Activated B cell treated with CpG ODN at 0.5 μM for 24 hours (primary cell): ENCODE data around the gene KLHDC8A. TPM values are rescaled to one million over a fixed set of nuclear protein-coding genes. Genes with fewer than 3 reads are reported as not detected.

ENCODE experiments used
- ATAC-seq: fragments of 200-7000 bp; cut with Tn5 transposase; one replicate; pipeline ENCODE4 v1.10.0; 2021; ENCODE audit warnings: low read depth, mild to moderate bottlenecking, moderate library complexity
- CTCF ChIA-PET: fragments of 350-600 bp; sonication (Branson Sonifier 250); formaldehyde crosslinking; loops from one replicate; lab custom pipeline; 2021; ENCODE audit warnings: antibody characterized with exemption; lab: Charles Lee
- POLR2A ChIA-PET: fragments of 350-600 bp; sonication (Branson Sonifier 250); formaldehyde crosslinking; loops from one replicate; lab custom pipeline; 2021; ENCODE audit warnings: antibody characterized with exemption; lab: Charles Lee
- DNase-seq: peaks from one replicate; pipeline ENCODE4 v3.0.0; 2022
- H3K27ac Mint-ChIP-seq: one replicate; pipeline ENCODE4 v1.8.0; 2020; ENCODE audit warnings: mixed read lengths
- H3K27me3 Mint-ChIP-seq: one replicate; pipeline ENCODE4 v1.8.0; 2021; ENCODE audit warnings: mixed read lengths
- H3K36me3 Mint-ChIP-seq: one replicate; pipeline ENCODE4 v1.8.0; 2021; ENCODE audit warnings: low read depth, mixed read lengths
- H3K4me1 Mint-ChIP-seq: one replicate; pipeline ENCODE4 v1.8.0; 2021; ENCODE audit warnings: mixed read lengths
- H3K4me3 Mint-ChIP-seq: one replicate; pipeline ENCODE4 v1.8.0; 2020; ENCODE audit warnings: mild to moderate bottlenecking, mixed read lengths
- H3K9me3 Mint-ChIP-seq: one replicate; pipeline ENCODE4 v1.8.0; 2020; ENCODE audit warnings: mixed read lengths
- intact Hi-C: fragments of 100-400 bp; cut with micrococcal nuclease; formaldehyde crosslinking; loops from one replicate; pipeline ENCODE4 v1.15.1; 2024
- total RNA-seq: library from RNA; stranded (reverse); gene quantifications from 2 replicates; pipeline ENCODE4 v1.2.3, GENCODE V29; 2022
- TF ChIP-seq, protein P1 (sequence below): fragments of 200-600 bp; IDR thresholded peaks from one replicate; pipeline ENCODE4 v1.8.0; 2022; ENCODE audit warnings: antibody characterized with exemption, mild to moderate bottlenecking

KLHDC8A gene
- total RNA-seq, 1 donor from 2014 or later = 0.07 TPM

DNA sequence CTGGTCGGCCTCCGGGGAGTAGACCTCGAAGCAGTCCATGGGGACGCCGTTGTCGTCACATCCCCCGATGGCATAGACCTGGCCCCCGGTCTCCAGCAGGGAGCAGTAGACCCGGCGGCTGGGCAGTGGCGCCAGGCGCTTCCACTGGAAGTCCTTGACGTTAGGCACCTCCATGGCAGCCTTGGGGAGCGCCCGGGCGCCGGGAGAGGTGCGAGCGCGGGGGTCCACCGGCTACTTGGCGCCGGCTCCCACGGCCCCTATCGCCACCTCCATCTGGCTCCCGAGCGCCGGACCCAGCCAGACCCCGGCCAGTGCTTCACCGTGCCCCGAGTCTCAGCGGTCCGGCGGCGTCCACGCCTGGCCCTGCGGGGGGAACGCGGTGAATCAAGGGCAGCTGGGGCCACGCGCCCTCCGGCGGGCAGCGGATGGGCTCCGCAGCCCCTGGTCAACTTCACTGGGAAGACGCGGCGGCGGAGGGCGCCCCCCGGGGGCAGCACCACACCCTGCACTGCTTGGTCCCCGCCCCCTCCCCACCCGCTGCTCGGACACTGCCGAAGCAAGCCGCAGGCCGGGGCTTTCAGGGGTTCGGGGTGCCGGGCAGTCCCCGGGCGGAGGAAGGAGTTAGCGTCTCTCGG lies 13.2 kb downstream of the KLHDC8A start:
- DNase-seq = no peak
- peak overlapping the region; percentile 74 for H3K4me3 Mint-ChIP-seq
- POLR2A ChIA-PET = no interaction called here

DNA sequence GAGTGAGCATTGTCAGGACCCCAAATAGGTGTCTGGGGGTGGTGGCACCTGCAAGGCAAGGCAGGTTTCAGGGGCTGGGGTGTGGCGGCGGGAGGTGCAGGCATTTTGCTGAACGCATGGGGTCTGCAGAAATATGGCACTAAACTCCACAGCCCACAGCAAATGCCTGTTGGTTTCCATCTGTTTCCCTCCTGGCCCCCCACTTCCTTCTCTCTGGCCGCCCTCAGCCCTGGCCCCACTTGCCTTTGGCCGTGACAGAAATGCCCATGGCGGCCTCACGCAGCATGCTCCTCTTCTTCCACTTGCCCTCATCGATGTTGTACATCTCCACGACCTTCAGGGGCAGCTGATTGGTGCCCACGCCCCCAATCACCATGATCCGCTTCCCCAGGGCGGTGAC lies 13.7 kb downstream of the KLHDC8A start:
- peaks cover 29% of the 10 kb centered on the region for H3K4me1 Mint-ChIP-seq
- H3K27me3 Mint-ChIP-seq = peaks cover 11% of the 10 kb centered on the region
- DNase-seq = no peak
- H3K36me3 Mint-ChIP-seq = no peaks in the 10 kb centered on the region
- no peaks in the 10 kb centered on the region for H3K9me3 Mint-ChIP-seq
- ChIA-PET POLR2A (no interaction called here), CTCF (interaction anchor here (2.1 to 3.1 kb wide), 2 partner anchors 69 to 181 kb away, joined by 6 to 10 read pairs; no protein-coding TSS in a partner anchor)
- intact Hi-C loops = loop anchor here (2.0 kb wide), 1 partner anchor 146 kb away; no protein-coding TSS in a partner anchor
- no peak overlapping the region for H3K27ac Mint-ChIP-seq
- H3K4me3 Mint-ChIP-seq = peak overlapping the region; percentile 3
- TF ChIP-seq, protein P1, sequence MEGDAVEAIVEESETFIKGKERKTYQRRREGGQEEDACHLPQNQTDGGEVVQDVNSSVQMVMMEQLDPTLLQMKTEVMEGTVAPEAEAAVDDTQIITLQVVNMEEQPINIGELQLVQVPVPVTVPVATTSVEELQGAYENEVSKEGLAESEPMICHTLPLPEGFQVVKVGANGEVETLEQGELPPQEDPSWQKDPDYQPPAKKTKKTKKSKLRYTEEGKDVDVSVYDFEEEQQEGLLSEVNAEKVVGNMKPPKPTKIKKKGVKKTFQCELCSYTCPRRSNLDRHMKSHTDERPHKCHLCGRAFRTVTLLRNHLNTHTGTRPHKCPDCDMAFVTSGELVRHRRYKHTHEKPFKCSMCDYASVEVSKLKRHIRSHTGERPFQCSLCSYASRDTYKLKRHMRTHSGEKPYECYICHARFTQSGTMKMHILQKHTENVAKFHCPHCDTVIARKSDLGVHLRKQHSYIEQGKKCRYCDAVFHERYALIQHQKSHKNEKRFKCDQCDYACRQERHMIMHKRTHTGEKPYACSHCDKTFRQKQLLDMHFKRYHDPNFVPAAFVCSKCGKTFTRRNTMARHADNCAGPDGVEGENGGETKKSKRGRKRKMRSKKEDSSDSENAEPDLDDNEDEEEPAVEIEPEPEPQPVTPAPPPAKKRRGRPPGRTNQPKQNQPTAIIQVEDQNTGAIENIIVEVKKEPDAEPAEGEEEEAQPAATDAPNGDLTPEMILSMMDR = no peak
- ATAC-seq = no peak

More for the DNA sequence above, 13.2 kb downstream of the KLHDC8A start:
- CTCF ChIA-PET = interaction anchor here (1.0 to 3.1 kb wide), 3 partner anchors 10 to 181 kb away, joined by 4 to 10 read pairs (median 6); no protein-coding TSS in a partner anchor
- TF ChIP-seq, protein P1 = no peak
- Mint-ChIP-seq H3K27me3 (peaks cover 11% of the 10 kb centered on the region), H3K36me3 (no peaks in the 10 kb centered on the region), H3K9me3 (no peaks in the 10 kb centered on the region), H3K4me1 (peaks cover 34% of the 10 kb centered on the region), H3K27ac (no peak overlapping the region)
- ATAC-seq = peak; percentile 20
- intact Hi-C loops = loop anchor here (2.0 kb wide), 1 partner anchor 145 kb away; no protein-coding TSS in a partner anchor

- DNase-seq = no peak
- peaks cover 9% of the 10 kb centered on the region for H3K27me3 Mint-ChIP-seq
- H3K4me3 Mint-ChIP-seq = no peak overlapping the region
Measured at GRCh38 chr1:205340676-205341075, 16.0 kb downstream of the KLHDC8A start.

GRCh38 chr1:205339717-205340116 lies 17.0 kb downstream of the KLHDC8A start:
- TF ChIP-seq, protein P1 = no peak
- peak; percentile 66 for ATAC-seq
- peaks cover 16% of the 10 kb centered on the region for H3K4me1 Mint-ChIP-seq
- peak overlapping the region; percentile 31 for H3K27ac Mint-ChIP-seq
- no peak for DNase-seq
- ChIA-PET POLR2A (interaction anchor here (0.8 to 1.3 kb wide), 4 partner anchors 52 to 69 kb away, joined by 3 to 4 read pairs (median 3); no protein-coding TSS in a partner anchor), CTCF (interaction anchor here (1.0 to 2.1 kb wide), 6 partner anchors 10 to 185 kb away, joined by 3 to 6 read pairs (median 4); no protein-coding TSS in a partner anchor)
- H3K27me3 Mint-ChIP-seq = peaks cover 8% of the 10 kb centered on the region
- H3K36me3 Mint-ChIP-seq = no peaks in the 10 kb centered on the region
- no peak overlapping the region for H3K4me3 Mint-ChIP-seq
- intact Hi-C loops = loop anchor here (5.0 kb wide), 1 partner anchor 217 kb away; the partner anchor contains the start of gene RBBP5
- H3K9me3 Mint-ChIP-seq = no peaks in the 10 kb centered on the region

More at GRCh38 chr1:205340676-205341075, 16.0 kb downstream of the KLHDC8A start:
- no peak for ATAC-seq
- Mint-ChIP-seq H3K27ac (no peak overlapping the region), H3K9me3 (no peaks in the 10 kb centered on the region), H3K36me3 (no peaks in the 10 kb centered on the region), H3K4me1 (peaks cover 17% of the 10 kb centered on the region)
- intact Hi-C loops = no loop called here
- ChIA-PET POLR2A (no interaction called here), CTCF (interaction anchor here (1.0 to 2.1 kb wide), 4 partner anchors 14 to 145 kb away, joined by 3 to 6 read pairs (median 4); no protein-coding TSS in a partner anchor)
- TF ChIP-seq, protein P1 = no peak
